ENCODE data around the gene WFDC11.

Gene WFDC11

DNA sequence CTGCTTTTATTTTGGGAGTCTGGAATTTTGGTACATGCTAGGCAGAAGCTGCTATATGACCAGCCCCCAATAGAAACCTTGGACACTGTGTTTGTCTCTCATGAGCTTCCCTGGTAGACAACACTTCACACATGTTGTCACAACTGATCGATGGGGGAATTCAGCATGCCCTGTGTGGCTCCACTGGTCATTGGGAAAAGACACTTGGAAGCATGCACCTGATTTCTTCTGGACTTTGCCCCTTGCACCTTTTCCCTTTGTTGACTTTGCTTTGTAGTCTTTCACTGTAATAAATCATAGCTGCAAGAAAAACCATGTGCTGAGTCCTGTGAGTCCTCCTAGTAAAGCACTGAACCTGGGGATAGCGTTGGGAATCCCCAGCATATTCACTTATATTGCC is 48.4 kb downstream of the WFDC11 start:
- no peak for DNase-seq

DNA sequence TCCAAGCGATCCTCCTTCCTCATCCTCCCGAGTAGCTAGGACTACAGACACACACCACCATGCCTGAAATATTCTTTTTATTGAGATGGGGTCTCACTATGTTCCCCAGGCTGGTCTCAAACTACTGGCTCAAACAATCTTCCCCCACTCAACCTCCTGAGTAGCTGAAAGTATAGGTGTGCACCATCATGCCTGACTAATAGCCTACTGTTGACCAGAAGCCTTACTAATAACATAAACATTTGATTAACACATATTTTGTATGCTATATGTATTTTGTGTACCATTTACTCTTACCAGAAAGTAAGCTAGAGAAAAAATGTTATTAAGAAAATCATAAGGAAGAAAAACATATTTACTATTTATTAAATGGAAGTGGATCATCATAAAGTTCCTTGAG is 52.4 kb downstream of the WFDC11 start:
- DNase-seq, result no peak

DNA sequence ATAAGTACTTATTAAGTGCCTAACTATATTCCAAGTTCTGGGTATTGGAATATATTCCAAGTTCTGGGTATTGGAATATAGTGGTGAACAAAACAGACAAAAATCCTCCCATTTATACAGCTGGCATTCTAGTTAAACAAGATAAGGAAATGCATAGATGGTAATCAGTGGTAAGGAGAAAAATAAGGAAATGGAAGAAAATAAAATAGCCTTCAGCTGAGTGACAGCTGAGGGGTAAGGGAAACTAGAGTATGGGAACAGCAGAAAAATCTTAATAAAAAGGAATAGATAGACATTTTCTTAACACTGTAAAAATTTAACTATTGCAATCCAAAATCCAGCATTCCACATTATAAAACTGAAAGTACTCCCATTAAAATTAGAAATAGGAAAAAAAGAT is 57.7 kb downstream of the WFDC11 start:
- DNase-seq, result no peak

DNA sequence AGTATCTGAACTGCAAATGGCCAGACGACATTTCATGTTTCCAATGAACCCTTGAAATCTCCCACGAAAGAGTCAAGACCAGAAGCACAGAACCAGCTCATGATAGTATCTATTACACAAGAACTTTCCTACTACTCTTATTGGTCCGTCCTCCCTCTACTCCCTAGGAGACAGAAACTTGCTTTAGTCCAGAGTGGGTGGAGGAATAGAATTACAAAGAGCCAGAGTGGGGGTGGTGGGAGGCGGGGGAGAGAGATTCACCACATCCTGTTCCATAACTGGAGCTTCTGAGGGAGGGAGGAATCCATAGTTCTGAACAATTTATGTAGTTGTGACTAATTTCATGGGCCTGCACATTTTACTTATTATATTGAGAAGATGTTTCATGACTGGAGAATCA is 59.0 kb downstream of the WFDC11 start:
- no peak for DNase-seq

DNA sequence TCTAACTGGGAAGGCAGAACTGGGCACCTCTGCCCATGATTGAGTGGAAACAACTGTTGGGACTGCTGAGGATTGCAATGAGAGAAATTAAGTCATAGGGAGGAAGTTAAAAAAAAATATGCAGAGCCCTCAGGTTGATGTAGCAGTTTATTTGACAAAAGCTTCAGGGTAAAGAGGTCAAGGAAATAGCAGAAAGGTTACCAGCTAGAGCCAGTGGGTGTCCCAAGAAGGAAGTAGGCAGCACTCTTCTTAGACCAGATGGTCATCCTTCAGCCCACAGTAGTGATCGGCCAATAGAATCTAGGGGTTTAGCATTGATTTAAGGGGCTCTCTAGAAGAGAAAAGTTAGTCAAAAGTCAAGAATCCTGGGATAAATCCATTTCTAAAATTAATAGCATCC is 62.2 kb downstream of the WFDC11 start:
- DNase-seq, result no peak

All from NCI-H748 treated with DMSO at 0.1 percent for 48 hours (cell line).